ENCODE results near the gene SLC2A4RG. TPM values are rescaled to one million over a fixed set of nuclear protein-coding genes. Genes with fewer than 3 reads are reported as not detected.
"Not testable (repeated sequence)": the region's sequence is repeated elsewhere in the genome, so short reads cannot be mapped to it uniquely, and the experiment has no call there.

The SLC2A4RG gene
- total and polyA plus RNA-seq, 12 donors, result 7.9 to 210 (median 47.9) TPM

DNA sequence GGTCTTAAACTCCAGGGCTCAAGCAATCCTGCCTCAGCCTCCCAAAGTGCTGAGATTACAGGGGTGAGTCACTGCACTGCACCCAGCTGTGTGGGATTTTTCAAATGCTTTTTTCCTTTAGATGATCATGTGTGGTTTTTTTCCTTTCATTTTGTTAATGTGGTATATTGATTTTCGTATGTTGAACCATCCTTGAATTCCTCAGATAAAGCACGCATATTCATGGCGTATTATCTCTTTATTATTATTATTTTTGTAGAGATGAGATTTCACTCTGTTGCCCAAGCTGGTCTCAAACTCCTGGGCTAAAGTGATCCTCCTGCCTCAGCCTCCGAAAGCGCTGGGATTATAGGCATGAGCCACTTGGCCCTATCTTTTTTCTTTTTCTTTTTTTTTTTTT, 24.7 kb upstream of the SLC2A4RG start:
- TF ChIP-seq, protein P1, sequence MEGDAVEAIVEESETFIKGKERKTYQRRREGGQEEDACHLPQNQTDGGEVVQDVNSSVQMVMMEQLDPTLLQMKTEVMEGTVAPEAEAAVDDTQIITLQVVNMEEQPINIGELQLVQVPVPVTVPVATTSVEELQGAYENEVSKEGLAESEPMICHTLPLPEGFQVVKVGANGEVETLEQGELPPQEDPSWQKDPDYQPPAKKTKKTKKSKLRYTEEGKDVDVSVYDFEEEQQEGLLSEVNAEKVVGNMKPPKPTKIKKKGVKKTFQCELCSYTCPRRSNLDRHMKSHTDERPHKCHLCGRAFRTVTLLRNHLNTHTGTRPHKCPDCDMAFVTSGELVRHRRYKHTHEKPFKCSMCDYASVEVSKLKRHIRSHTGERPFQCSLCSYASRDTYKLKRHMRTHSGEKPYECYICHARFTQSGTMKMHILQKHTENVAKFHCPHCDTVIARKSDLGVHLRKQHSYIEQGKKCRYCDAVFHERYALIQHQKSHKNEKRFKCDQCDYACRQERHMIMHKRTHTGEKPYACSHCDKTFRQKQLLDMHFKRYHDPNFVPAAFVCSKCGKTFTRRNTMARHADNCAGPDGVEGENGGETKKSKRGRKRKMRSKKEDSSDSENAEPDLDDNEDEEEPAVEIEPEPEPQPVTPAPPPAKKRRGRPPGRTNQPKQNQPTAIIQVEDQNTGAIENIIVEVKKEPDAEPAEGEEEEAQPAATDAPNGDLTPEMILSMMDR (IDR thresholded peaks at IDR 0.05), result no peak
- no peak for TF ChIP-seq POLR2A (IDR thresholded peaks at IDR 0.05)
- H3K27ac ChIP-seq, result no peak overlapping the region
- peaks cover 0 to 19% (median 0%) of the 10 kb centered on the region in 3 donors for H3K9me3 ChIP-seq (replicated peaks in 1 of 3)
- H3K27me3 ChIP-seq, result no peaks in the 10 kb centered on the region
- H3K4me1 ChIP-seq (replicated peaks in 1 of 2), result no peaks in the 10 kb centered on the region
- H3K4me3 ChIP-seq, result no peak overlapping the region
- intact Hi-C loops (cut with DNase I), result no loop called here
- DNase-seq, result no peak
- H3K36me3 ChIP-seq (replicated peaks in 1 of 2), result peaks cover 0 to 43% of the 10 kb centered on the region in 2 donors
- 96 to 99% (median 98%) methylated on average over 5 of the region's 5 CpGs for WGBS, 4 donors

DNA sequence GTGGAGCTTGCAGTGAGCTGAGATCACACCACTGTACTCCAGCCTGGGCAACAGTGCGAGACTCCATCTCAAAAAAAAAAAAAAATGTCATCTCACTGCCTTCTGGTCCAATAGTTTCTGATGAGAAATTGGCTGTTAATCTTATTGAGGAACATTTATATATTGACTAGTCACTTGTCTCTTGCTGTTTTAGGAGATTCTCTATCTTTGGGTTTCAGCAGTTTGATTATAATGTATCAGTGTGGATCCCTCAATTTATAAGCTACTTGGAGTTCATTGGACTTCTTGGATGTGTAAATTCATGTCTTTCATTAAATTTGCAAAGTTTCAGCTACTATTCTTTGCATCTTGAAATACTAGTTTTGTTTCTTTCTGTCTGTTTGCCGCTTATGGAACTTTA, 20.6 kb upstream of the SLC2A4RG start:
- Histone ChIP-seq H3K27ac (no peak overlapping the region), H3K27me3 (no peaks in the 10 kb centered on the region), H3K4me3 (no peak overlapping the region), H3K36me3 (replicated peaks in 1 of 2) (peaks cover 0 to 29% of the 10 kb centered on the region in 2 donors), H3K4me1 (replicated peaks in 1 of 2) (no peaks in the 10 kb centered on the region), H3K9me3 (replicated peaks in 1 of 3) (peaks cover 0 to 19% (median 0%) of the 10 kb centered on the region in 3 donors)
- no peak for TF ChIP-seq POLR2A (IDR thresholded peaks at IDR 0.05)
- TF ChIP-seq, protein P1 (IDR thresholded peaks at IDR 0.05), result no peak
- DNase-seq, result no peak
- WGBS, 4 donors, result 87 to 100% (median 99%) methylated on average over 2 of the region's 2 CpGs
- intact Hi-C loops (cut with DNase I), result no loop called here

DNA sequence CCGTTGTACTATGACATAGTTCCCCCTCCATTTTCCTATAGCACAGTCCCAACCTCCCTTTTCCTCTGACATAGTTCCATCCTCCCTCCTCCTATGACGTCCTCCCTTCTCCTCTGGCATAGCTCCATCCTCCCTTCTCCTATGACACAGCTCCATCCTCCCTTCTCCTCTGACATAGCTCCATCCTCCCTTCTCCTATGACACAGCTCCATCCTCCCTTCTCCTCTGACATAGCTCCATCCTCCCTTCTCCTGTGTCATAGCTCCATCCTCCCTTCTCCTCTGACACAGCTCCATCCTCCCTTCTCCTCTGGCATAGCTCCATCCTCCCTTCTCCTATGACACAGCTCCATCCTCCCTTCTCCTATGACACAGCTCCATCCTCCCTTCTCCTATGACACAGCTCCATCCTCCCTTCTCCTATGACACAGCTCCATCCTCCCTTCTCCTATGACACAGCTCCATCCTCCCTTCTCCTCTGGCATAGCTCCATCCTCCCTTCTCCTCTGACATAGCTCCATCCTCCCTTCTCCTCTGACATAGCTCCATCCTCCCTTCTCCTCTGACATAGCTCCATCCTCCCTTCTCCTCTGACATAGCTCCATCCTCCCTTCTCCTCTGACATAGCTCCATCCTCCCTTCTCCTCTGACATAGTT, 16.5 kb upstream of the SLC2A4RG start:
- intact Hi-C loops (cut with DNase I); H3K4me3 ChIP-seq; H3K27ac ChIP-seq; DNase-seq; H3K27me3 ChIP-seq; H3K4me1 ChIP-seq (replicated peaks in 1 of 2): not testable (repeated sequence)
- Histone ChIP-seq H3K9me3 (replicated peaks in 1 of 3) (peaks cover 0 to 18% (median 0%) of the 10 kb centered on the region in 3 donors), H3K36me3 (replicated peaks in 1 of 2) (peaks cover 0 to 15% of the 10 kb centered on the region in 2 donors)
- WGBS, 4 donors, result 78 to 92% (median 83%) methylated on average over 2 of the region's 2 CpGs

DNA sequence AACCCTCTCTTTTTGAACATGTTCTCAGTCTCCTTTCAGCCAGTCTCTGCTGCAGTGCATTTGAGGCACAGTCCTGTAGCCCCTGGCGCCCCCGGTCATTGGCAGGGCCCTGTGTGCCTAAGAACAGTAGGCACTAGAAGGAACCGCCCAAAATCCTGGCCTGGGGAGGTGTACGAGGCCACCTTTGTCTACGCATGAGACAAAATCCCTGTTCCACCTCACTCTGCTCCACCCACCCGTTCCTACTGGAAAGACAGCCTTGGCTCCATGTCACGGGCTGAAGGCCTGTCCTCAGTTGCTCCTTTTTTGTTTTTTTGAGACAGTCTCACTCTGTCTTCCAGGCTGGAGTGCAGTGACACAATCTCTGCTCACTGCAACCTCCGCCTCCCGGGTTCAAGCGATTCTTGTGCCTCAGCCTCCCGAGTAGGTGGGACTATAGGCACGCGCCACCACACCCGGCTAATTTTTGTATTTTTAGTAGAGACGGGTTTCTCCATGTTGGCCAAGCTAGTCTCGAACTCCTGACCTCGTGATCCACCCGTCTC, 9.3 kb upstream of the SLC2A4RG start:
- H3K27ac ChIP-seq; H3K9me3 ChIP-seq (replicated peaks in 1 of 3); DNase-seq; H3K27me3 ChIP-seq; H3K4me3 ChIP-seq; intact Hi-C loops (cut with DNase I): not testable (repeated sequence)
- peaks cover 0 to 17% of the 10 kb centered on the region in 2 donors for H3K36me3 ChIP-seq (replicated peaks in 1 of 2)
- WGBS, 4 donors, result 87 to 95% (median 90%) methylated on average over 18 of the region's 18 CpGs
- peaks cover 11 to 14% of the 10 kb centered on the region in 2 donors for H3K4me1 ChIP-seq (replicated peaks in 1 of 2)

DNA sequence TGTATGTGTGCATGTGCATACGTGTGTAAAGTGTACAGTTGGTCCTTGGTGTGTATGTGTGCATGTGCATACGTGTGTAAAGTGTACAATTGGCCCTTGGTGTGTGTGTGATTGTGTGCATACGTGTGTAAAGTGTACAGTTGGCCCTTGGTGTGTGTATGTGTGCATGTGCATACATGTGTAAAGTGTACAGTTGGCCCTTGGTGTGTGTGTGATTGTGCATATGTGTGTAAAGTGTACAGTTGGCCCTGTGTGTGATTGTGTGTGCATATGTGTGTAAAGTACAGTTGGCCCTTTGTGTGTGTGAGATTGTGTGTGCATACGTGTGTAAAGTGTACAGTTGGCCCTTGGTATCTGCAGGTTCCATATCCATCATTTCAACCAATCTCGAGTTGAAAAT, 8.2 kb upstream of the SLC2A4RG start:
- Histone ChIP-seq H3K27me3 (no peaks in the 10 kb centered on the region), H3K36me3 (replicated peaks in 1 of 2) (peaks cover 0 to 24% of the 10 kb centered on the region in 2 donors), H3K27ac (no peak overlapping the region), H3K9me3 (replicated peaks in 1 of 3) (no peaks in the 10 kb centered on the region), H3K4me1 (replicated peaks in 1 of 2) (peaks cover 14% of the 10 kb centered on the region in 2 donors), H3K4me3 (no peak overlapping the region)
- DNase-seq, result no peak
- no peak for TF ChIP-seq POLR2A (IDR thresholded peaks at IDR 0.05)
- TF ChIP-seq, protein P1 (IDR thresholded peaks at IDR 0.05), result no peak
- whole genome bisulfite sequencing, 4 donors, result 68 to 78% (median 76%) methylated on average over 4 to 5 of the region's 5 CpGs
- intact Hi-C loops (cut with DNase I), result no loop called here

Measured in adrenal gland (tissue), 12 donors.